NCI-H2227 (cell line): Measurements from ENCODE around the gene FBXO46.

Source experiments
- DNase-seq: peaks from one replicate; lab custom pipeline; 2025; ENCODE audit not compliant: unreplicated experiment; lab: John Stamatoyannopoulos, UW

FBXO46 gene, protein sequence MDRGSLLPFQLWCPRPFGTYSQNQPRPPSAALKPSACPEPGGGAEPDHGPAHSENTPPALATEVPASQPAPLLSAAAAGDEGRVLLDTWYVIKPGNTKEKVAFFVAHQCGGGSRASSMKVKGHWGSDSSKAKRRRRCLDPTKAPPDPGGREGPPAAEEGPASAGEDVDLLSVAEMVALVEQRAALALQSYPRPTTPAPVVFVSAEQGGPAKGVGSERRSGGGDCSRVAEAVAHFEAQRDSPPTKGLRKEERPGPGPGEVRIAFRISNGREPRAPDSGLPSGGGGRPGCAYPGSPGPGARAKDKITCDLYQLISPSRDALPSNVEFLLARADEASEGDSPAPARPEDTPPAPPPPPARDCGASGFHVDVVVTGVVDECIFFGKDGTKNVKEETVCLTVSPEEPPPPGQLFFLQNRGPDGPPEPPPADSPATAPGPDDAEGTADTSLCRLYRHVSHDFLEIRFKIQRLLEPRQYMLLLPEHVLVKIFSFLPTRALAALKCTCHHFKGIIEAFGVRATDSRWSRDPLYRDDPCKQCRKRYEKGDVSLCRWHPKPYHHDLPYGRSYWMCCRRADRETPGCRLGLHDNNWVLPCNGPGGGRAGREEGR

DNA sequence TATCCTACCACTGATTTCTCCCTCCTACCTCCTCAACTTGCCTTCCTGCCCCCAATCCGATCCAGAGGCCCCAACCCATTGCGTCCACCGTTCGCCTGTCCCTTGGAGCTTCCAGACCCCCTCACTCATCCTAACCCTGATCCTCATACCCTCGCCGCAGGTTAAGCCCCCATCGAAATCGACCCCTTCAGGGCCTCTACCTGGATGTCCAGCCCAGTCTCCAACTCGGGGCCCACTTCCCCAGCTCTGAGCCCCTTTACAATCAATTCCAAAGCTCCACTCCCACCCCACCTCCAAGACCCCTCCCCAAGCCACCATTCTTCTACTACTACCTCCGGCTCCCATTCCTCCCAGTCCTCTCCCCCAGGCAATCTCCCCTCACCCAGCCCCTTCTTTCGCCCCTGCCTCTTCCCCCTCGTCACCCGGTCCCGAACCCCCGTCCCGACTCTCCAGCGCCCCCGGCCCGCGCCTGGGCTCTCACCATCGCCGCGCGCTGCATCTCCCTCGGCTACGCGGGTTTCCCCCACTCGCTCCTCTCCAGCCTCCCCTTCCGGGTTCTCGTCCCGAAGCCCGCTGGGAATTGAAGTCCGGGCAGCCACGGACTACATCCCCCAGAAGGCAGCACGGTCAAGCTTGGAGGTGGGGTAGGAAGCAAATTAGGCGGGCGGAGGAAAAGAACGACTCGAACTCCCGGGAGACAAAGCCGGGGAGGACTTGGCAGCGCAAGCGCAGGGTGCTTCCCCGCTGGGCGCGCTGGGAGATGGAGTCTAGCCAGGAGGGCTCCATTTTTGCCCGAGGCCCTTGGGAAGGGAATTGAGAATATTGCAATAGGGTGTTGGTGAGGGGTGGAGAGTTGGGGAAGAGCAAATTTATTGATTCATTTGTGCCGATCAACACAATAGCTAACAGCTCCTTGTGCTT is at the start of gene FBXO46:
Gene FBXO46, minus strand, starts transcription at position 529 of the 921 bp plus-strand sequence. CDS start 17,401 bp downstream, outside the sequence.
- DNase-seq: peak; percentile 97

DNA sequence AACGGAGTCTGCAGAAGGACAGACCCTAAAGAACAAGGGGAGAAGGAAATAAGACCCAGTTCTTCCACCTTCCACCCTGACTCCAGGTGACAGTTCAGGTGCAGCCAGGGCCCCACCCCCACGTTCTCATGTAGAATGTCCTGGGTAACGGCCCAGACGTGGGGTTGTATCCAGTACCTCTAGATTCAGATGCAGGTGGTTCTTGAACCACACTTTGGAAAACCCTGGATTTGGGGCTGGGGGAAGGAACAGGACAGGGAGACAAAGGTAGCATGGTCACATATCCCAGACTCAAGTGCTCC is 49.4 kb upstream of the FBXO46 start:
- DNase-seq: no peak

DNA sequence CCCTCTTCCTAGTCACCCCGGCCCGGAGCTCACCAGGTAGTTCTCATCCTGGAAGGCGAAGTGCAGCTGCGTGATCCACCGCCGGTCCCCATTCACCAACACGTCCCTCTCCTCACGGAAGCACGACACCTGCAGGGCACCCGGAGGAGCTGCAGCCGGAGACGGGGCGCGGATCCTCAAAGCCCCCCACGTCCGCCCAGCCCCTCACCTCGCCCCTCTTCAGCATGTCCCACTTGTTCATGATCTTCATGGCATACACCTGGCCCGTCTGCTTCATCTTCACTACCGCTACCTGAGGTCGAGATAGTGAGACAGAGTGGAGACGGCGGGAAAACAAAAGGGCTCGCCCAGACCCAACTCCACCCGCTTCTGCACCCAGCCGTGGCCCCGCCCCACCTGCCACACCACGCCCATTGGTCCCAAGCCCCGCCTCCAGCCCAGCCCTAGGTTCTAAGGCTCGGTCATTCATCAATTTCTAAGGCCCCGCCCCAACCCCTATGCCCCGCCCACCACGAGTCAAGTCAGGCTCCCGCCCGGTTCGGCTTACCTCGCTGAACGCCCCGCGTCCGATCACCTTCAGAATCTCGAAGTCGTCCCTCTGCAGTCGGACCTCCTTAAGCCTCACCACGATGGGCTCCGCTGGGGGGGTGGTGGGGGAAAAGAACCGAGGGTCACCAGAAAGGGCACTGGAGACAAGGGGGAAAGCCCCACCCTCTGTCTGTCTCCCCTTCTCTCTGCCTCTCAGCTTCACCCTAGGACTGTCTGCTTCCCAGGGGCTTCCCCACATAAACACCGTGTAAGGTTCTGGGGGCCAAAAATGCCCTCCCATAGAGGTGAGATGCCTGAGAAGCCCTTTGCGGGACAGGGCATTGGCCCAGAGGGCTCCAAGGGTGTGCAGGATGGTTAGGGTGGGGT is 48.8 kb upstream of the FBXO46 start:
- DNase-seq: peak; percentile 86

DNA sequence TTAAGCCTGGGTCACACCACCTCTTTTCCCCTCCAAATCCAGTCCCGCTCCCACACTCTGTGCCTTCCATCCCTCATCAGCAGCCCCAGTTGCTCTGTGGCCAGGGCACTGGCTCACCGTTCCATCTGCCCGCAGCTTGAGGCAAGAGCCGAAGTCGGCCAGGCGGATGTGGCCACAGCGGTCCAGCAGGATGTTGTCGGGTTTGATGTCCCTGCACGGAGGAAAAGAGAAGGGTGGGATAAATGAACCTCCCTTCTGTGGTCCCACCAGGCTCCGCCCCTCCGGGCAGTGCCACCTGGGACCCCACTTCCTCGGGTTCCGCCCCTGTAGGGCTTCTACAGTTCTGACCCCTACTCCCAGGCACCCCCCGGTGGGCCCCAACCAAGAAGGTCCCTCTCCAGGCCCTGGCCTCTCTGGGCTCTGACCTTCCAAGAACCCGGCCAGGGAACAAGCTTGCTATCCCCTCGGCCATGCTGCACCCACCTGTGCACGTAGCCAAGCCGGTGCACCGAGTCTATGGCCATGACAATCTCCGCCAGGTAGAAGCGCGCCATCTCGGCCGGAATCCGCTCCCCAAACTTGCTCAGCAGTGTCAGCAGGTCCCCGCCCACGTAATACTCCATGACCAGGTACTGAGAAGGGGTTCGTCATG is 47.4 kb upstream of the FBXO46 start:
- DNase-seq: no peak

DNA sequence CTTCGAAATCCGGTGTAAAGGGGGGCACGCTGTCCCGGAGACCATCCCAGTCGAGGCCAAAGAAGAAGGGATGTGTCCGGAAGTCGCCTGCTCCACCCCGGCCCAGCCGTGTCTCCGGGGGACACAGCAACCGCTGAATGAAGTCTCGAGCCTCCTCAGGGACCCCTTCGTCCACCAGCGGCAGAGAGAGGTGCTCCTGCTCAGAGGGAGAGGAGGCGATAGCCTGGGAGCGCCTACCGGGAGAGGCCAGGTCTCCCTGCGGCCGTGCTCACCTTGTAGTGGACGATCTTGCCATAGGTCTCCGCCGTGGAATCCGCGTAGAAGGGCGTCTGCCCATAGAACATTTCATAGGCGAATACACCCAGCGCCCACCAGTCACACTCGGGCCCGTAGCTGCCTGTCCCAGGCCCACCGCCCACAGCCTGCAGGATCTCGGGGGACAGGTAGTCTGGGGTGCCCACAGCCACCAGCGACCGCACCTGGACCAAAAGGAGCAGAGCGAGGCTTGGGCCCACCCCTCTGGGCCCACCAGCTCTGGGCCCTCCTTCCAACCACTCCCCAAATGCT is 46.8 kb upstream of the FBXO46 start:
- DNase-seq: no peak

DNA sequence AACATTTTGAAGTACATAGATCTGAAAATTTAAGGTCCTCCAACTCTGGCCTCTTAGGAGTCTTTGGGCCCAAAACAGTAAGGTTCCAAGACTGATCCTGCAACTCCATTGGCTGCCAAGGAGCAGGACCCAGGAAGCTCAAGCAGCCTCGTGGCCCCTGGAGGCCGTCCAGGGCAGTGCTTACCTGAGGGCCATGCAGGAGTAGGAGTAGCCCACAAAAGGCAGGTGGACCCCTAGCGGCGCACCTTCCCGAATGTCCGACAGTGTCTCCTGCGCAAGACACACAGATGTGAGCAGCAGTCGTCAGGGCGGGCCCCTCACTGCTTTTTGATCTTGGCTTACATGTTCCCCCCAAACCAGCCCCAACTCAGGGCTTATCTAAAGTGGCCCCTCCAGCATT is 44.1 kb upstream of the FBXO46 start:
- no peak for DNase-seq

DNA sequence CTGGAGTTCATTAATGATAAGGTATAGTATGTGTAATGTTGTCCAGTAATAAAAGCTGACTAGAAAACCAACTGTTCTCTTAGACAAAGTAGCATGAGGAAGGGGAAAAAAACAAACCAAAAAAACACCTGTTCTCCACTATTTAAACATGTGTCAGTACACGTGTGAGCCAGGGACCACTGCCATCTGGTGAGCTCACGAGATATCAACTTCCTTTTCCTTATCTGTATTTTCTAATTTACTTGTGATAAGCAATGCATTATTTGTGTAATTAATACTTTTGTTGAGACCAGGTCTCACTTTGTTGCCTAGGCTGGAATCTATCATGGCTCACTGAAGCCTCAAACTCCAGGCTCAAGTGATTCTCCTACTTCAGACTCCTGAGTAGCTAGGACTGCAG is 42.7 kb upstream of the FBXO46 start:
- no peak for DNase-seq

DNA sequence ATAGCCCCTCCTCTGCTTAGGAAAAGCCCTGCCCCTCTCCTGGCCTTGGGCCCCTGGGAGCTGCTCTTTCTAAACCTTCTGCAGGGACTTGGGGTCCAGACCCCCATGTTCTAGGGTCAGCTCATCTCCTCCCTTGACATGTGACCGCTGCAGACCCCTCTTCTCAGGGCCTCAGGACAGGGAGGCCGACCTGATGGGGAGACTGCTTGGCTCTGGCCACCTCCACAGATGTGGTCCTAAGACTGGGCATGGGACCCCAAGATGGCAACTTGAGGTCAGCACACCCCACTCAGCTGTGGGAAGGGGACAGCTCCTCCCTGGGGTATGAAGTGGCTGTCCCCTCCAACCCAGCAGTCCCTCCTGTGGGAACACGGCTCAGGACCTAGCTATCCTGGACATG is 42.2 kb upstream of the FBXO46 start:
- no peak for DNase-seq

DNA sequence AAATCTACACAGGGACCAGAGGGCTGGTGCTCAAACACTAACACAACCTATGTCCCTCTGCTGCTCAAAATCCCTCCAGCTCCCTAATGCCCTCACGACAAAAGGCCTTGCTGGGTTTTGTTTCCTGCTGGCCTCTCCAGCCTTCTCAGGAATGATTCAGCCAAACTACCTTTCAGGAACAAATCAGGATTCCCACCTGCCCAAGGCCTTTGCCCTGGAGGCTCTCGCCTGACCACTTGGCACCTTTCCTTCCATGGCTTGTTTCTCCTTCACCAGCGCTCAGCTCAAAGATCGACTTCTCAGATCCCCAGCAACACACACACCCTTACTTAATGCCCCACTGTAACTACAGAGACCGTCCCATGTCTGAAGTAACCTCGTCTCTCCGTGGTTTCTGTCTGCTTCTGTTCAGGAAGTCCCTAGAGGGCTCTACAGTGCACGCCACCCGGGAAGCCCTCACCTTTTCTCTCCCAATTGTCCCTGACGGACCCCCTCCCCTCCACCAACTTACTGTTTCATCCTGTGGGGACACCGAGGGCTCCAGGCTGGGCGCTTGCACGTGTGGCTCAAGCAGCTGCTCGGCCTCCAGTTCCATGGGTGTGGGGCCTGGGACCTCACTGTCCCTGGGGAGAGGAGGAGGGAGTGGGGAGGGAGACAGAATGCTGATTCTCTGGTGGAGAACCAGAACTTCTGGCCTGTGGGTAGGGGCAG is 41.6 kb upstream of the FBXO46 start:
- no peak for DNase-seq

DNA sequence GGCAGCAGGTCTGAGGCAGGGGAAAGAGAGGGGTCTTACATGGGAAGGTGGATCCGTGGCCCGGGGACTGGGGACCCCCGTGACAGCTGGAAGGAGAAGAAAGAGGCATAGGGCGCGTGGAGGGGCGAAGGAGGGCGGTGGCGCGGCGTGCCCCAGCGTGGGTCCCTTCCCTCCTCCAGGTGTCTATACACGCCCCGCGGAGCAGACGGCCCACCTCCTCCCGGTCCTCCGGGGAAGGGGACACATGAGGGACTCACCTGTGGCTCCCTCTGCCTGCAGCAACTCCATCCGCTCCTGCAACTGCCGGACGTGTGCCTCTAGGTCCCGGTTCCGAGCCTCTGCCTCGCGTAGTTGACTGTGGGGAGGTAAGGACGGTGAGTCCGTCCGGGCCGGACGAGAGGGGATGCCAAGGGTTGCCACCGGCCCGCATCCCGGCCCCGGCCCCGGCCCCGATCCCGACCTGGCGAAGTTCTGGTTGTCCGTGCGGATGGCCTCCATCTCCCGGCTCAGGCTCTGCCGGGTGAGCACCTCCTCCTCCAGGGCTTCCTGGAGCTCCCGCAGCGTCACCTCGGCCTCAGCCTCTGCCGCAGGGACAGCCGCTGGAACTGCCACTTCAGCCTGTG is 40.7 kb upstream of the FBXO46 start:
- DNase-seq: no peak

DNA sequence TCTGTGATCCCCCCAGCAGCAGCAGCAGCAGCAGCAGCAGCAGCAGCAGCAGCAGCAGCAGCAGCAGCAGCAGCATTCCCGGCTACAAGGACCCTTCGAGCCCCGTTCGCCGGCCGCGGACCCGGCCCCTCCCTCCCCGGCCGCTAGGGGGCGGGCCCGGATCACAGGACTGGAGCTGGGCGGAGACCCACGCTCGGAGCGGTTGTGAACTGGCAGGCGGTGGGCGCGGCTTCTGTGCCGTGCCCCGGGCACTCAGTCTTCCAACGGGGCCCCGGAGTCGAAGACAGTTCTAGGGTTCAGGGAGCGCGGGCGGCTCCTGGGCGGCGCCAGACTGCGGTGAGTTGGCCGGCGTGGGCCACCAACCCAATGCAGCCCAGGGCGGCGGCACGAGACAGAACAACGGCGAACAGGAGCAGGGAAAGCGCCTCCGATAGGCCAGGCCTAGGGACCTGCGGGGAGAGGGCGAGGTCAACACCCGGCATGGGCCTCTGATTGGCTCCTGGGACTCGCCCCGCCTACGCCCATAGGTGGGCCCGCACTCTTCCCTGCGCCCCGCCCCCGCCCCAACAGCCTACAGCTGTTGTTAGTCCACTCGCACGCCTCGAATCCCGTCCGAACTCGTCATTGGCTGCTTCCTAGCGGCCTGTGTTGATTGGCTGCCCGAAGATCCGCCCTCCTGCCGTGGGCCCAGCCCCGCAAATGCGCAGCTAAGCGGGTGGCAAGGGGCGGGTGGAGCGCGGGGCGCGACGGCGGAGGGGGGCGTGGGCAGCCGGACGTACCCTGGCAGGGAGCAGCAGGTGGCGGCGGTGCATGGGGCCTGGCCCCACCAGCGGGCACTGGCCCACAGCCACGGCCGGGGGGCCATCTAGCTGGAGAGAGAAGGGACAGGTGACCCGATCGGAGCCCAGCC is 39.8 kb upstream of the FBXO46 start:
- peak; percentile 94 for DNase-seq

DNA sequence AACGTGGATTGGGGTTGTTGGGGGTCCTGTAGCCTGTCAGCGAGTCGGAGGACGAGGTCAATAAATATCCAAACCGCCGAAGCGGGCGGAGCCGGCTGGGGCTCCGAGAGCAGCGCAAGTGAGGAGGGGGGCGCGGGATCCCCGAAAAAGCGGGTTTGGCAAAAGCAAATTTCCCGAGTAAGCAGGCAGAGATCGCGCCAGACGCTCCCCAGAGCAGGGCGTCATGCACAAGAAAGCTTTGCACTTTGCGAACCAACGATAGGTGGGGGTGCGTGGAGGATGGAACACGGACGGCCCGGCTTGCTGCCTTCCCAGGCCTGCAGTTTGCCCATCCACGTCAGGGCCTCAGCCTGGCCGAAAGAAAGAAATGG is 39.1 kb upstream of the FBXO46 start:
- peak; percentile 61 for DNase-seq

DNA sequence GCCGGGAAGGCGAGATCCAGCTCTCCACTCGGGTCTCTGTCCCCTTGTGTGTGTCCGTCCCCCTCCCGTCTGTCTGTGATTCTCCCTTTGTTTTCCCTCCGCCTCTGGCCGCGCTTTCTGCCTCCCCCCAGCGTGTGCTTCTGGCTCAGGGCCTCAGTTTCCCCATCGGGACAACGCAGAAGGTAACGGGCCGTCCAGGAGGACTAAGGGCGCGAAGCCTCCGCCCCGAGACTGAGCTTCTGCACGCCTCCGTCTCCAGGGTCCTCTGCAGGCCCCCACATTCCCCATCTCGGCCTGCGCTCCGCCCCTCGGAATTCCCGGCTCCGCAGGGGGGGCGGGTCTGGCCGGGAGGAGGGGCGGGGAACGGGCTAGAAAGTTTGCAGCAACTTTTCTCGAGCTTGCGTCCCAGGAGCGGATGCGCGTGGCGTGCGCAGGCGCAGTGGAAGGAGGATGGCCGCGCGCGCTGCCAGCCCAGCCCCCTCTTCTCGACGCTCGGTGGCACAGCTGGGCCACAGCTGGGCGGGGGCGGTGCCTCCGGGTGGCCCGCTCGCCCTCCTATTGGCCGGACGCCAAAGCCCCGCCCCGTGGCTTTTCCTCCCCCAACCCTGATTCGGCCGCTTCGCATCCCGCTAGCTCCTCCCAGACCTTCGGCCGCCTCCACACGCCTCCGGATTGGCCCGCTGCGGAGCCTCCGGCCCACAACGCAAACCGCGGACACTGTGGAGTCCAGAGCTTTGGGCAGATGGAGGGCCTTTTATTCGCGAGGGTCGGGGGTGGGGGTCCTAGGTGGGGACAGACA is 38.5 kb upstream of the FBXO46 start, which contains the start of gene SIX5:
Gene SIX5, minus strand, starts transcription at position 269 of the 799 bp plus-strand sequence. CDS start 408 bp downstream, outside the sequence.
- peak; percentile 96 for DNase-seq

DNA sequence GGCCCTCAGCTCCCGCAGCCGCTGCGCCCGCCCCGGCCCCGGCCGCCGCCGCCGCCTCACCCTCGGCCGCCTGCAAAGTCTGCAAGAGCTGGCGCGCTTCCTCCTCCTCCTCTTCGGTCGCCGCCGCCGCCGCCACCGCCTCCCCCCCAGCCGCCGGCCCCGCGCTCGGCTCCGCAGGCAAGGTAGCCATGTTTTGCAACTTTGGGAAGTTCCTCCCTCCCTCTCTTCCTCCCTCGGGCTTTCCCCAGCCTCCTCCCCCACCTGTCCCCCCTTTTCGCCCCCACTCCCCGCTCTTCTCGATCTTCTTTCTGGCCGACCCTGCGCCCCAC is 37.9 kb upstream of the FBXO46 start:
- no peak for DNase-seq

DNA sequence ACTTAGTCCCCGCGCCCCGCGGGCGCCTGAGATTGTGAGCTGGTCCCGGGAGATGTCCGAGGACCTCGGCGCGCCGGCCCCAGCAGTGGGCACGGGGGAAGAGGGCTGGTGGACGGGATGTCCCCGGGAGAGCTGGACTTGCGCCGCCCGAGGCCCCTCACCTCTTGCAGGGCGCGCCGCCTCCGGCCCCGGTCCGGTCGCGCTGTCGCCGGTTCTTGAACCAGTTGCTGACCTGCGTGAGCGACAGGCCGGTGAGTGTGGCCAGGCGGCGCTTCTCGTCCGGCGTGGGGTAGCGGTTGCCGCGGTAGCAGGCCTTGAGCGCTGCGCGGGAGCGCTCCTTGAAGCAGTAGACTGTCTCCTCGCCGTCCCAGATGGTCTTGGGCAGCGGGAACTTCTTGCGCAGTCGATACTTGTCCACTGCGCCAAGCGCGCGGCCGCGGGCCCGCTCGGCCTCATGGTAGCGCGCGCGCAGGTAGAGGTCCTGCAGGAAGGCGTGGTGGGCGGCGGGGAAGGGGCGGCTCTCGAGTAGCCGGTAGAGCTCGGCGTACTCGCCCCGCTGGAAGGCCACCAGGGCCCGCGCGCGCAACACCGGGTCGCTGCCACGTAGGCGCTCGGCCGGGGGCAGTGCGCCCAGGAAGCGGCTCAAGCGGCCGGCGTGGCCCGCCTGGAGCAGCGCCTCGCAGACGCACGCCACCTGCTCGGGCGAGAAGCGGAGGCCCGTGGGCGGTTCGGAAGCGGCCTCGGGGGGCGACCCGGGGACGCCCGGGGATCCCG is 37.4 kb upstream of the FBXO46 start:
- peak; percentile 65 for DNase-seq

DNA sequence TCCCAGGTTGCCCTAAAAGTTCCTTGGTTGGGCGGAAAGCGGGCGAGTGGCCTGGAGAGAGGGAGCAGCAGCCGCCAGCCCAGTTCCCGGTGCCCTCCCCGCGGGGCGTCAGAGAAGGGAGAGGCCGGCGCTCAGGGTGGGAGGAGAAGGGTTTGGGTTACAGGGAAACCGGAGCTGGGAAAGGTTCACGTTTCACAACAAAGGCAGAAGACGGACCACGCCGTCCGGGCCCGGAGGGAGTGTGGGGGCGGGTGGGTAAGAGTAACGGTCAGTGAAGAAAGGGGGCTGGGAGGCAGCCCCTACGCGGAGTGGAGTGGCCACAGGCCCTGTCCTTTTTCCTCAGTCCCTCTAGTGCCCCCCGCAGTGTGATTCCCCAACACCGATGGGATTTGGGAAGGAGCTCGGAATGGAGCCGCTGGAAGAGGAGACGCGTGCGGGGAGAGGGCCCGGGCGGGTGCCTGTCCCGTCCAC is 36.7 kb upstream of the FBXO46 start:
- no peak for DNase-seq
